Measurements from ENCODE around the gene RAB11FIP3. TPM values are rescaled to one million over a fixed set of nuclear protein-coding genes. Genes with fewer than 3 reads are reported as not detected.

The RAB11FIP3 gene
- total RNA-seq, 1 donor from 2014 or later = 24.1 TPM

- DNase-seq (ENCODE audit: low spot score) (peak; percentile 64), ATAC-seq (peak; percentile 87)
These were observed 33.5 kb upstream of the RAB11FIP3 start for GRCh38 chr16:391885-392335.

- ATAC-seq (no peak), DNase-seq (ENCODE audit: low spot score) (no peak)
These were observed 32.9 kb upstream of the RAB11FIP3 start for GRCh38 chr16:392450-393030.

- no peak for DNase-seq (ENCODE audit: low spot score)
- ATAC-seq = no peak
These were observed 29.2 kb upstream of the RAB11FIP3 start for GRCh38 chr16:396199-396598.

GRCh38 chr16:396605-397004 lies 28.8 kb upstream of the RAB11FIP3 start:
- ATAC-seq (peak; percentile 18), DNase-seq (ENCODE audit: low spot score) (no peak)

GRCh38 chr16:397135-397661 lies 28.3 kb upstream of the RAB11FIP3 start, which contains the start of gene NME4:
TSS of gene NME4 (plus strand) at chr16:397199. CDS start at chr16:397223, 24 bp downstream.
- ATAC-seq (peak; percentile 9), DNase-seq (ENCODE audit: low spot score) (peak; percentile 47)

- DNase-seq (ENCODE audit: low spot score) = no peak
These were observed 27.6 kb upstream of the RAB11FIP3 start for GRCh38 chr16:397736-398332.

GRCh38 chr16:398561-399339 lies 26.7 kb upstream of the RAB11FIP3 start:
- ATAC-seq (no peak), DNase-seq (ENCODE audit: low spot score) (no peak)

More at GRCh38 chr16:397736-398332, 27.6 kb upstream of the RAB11FIP3 start:
- ATAC-seq = peak; percentile 44

- no peak for ATAC-seq
These were observed 26.0 kb upstream of the RAB11FIP3 start for GRCh38 chr16:399340-400019.

GRCh38 chr16:400061-400591 lies 25.3 kb upstream of the RAB11FIP3 start:
- ATAC-seq (no peak), DNase-seq (ENCODE audit: low spot score) (no peak)

More at GRCh38 chr16:399340-400019, 26.0 kb upstream of the RAB11FIP3 start:
- no peak for DNase-seq (ENCODE audit: low spot score)

GRCh38 chr16:401468-402348 lies 23.7 kb upstream of the RAB11FIP3 start, which contains the start of gene DECR2:
TSS of gene DECR2 (plus strand) at chr16:401885. CDS start at chr16:401964, 79 bp downstream.
- ATAC-seq (peak; percentile 87), DNase-seq (ENCODE audit: low spot score) (peak; percentile 97)

- no peak for DNase-seq (ENCODE audit: low spot score)
- no peak for ATAC-seq
These were observed 20.4 kb upstream of the RAB11FIP3 start for GRCh38 chr16:404971-405486.

- ATAC-seq = peak; percentile 36
- DNase-seq (ENCODE audit: low spot score) = peak; percentile 73
These were observed 19.6 kb upstream of the RAB11FIP3 start for GRCh38 chr16:405548-406506.

GRCh38 chr16:407253-407652 lies 18.2 kb upstream of the RAB11FIP3 start:
- ATAC-seq (no peak), DNase-seq (ENCODE audit: low spot score) (no peak)

- no peak for ATAC-seq
These were observed 14.8 kb upstream of the RAB11FIP3 start for GRCh38 chr16:410516-411178.

GRCh38 chr16:411576-412265 lies 13.7 kb upstream of the RAB11FIP3 start:
- ATAC-seq (no peak), DNase-seq (ENCODE audit: low spot score) (no peak)

More at GRCh38 chr16:410516-411178, 14.8 kb upstream of the RAB11FIP3 start:
- no peak for DNase-seq (ENCODE audit: low spot score)

- DNase-seq (ENCODE audit: low spot score) = no peak
- ATAC-seq = peak; percentile 12
These were observed 10.9 kb upstream of the RAB11FIP3 start for GRCh38 chr16:414395-415169.
